ENCODE results near the gene EXOSC10.
"Not testable (repeated sequence)": the region's sequence is repeated elsewhere in the genome, so short reads cannot be mapped to it uniquely, and the experiment has no call there.

GRCh38 chr1:11040105-11040429, 59.6 kb downstream of the EXOSC10 start:
- TF ChIP-seq CEBPB (IDR thresholded peaks at IDR 0.05); MAFK (IDR thresholded peaks at IDR 0.05; ENCODE audit: partially characterized antibody); POLR2A (IDR thresholded peaks at IDR 0.05; ENCODE audit: low read length); RFX5 (IDR thresholded peaks at IDR 0.05); RNF2 (IDR thresholded peaks at IDR 0.05; ENCODE audit: borderline replicate concordance, low read depth); HOXA7 (CRISPR knock-in tag; IDR thresholded peaks at IDR 0.05); PHF8 (IDR thresholded peaks at IDR 0.05; ENCODE audit: borderline replicate concordance, low read depth); TFCP2L1 (CRISPR knock-in tag; IDR thresholded peaks at IDR 0.05); RAD21 (conservative IDR thresholded peaks at IDR 0.05 in 1 of 2, IDR thresholded peaks at IDR 0.05 in 1 of 2); EP300 (IDR thresholded peaks at IDR 0.05): not testable (repeated sequence)
- TF ChIP-seq, protein P1, sequence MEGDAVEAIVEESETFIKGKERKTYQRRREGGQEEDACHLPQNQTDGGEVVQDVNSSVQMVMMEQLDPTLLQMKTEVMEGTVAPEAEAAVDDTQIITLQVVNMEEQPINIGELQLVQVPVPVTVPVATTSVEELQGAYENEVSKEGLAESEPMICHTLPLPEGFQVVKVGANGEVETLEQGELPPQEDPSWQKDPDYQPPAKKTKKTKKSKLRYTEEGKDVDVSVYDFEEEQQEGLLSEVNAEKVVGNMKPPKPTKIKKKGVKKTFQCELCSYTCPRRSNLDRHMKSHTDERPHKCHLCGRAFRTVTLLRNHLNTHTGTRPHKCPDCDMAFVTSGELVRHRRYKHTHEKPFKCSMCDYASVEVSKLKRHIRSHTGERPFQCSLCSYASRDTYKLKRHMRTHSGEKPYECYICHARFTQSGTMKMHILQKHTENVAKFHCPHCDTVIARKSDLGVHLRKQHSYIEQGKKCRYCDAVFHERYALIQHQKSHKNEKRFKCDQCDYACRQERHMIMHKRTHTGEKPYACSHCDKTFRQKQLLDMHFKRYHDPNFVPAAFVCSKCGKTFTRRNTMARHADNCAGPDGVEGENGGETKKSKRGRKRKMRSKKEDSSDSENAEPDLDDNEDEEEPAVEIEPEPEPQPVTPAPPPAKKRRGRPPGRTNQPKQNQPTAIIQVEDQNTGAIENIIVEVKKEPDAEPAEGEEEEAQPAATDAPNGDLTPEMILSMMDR (IDR thresholded peaks at IDR 0.05), result not testable (repeated sequence)

Measured in A549 (cell line).